Measurements from ENCODE around the gene NR1H4. TPM values are rescaled to one million over a fixed set of nuclear protein-coding genes. Genes with fewer than 3 reads are reported as not detected.

The NR1H4 gene
- total RNA-seq, 1 donor from 2014 or later: not detected

DNA sequence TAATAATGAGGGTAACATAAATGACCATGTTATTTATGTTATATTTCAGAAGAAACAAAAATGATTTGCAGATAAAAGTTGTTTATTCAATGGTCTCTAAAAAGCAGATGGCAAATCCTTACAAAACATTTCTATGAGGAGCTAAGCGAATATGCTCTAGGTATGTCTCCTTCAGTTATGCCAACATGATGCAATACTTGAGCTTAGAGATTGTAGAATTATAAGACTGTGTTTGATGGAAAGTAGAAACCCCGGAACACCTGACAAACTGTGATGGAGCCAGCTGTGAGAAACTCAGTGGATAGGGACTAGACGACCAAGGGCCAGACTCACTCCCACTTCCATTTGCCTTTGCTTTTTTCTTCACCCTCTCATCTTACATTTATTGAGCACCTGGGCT, 17.8 kb upstream of the NR1H4 start:
- Histone ChIP-seq H3K27ac (ENCODE audit: low read depth, low read length) (no peak overlapping the region), H3K27me3 (ENCODE audit: insufficient read depth, low read length) (no peaks in the 10 kb centered on the region), H3K36me3 (ENCODE audit: insufficient read depth, low read length) (no peaks in the 10 kb centered on the region), H3K4me1 (ENCODE audit: insufficient read depth, low read length) (no peaks in the 10 kb centered on the region), H3K9me3 (ENCODE audit: insufficient read depth, low read depth, low read length) (no peaks in the 10 kb centered on the region), H3K79me2 (ENCODE audit: insufficient read depth, low read length) (no peaks in the 10 kb centered on the region), H3K4me3 (ENCODE audit: insufficient read depth, low read depth, low read length) (no peak overlapping the region), H3K9ac (ENCODE audit: low read length) (no peak overlapping the region), H3K4me2 (ENCODE audit: low read length) (no peak overlapping the region), H2AFZ (ENCODE audit: low read depth, low read length) (no peak overlapping the region), H4K20me1 (ENCODE audit: insufficient read depth, low read length) (no peaks in the 10 kb centered on the region)
- TF ChIP-seq EZH2 (IDR thresholded peaks at IDR 0.05; ENCODE audit: insufficient read depth, low read length) (no peak), CTCF (IDR thresholded peaks at IDR 0.05; ENCODE audit: insufficient read depth, low read depth, low read length) (no peak)
- Mint-ChIP-seq H3K9me3 (ENCODE audit: unreplicated experiment) (no peaks in the 10 kb centered on the region), H3K36me3 (ENCODE audit: low read depth, unreplicated experiment) (no peaks in the 10 kb centered on the region), H3K4me3 (ENCODE audit: unreplicated experiment) (no peak overlapping the region), H3K4me1 (ENCODE audit: low read depth, unreplicated experiment) (no peaks in the 10 kb centered on the region), H3K27me3 (ENCODE audit: low read depth, unreplicated experiment) (no peaks in the 10 kb centered on the region), H3K27ac (ENCODE audit: unreplicated experiment) (no peak overlapping the region)
- DNase-seq (ENCODE audit: low read depth) (no peak), FAIRE-seq (no peak)

- TF ChIP-seq EZH2 (IDR thresholded peaks at IDR 0.05; ENCODE audit: insufficient read depth, low read length) (no peak), CTCF (IDR thresholded peaks at IDR 0.05; ENCODE audit: insufficient read depth, low read depth, low read length) (no peak)
- Mint-ChIP-seq H3K27ac (ENCODE audit: unreplicated experiment) (no peak overlapping the region), H3K36me3 (ENCODE audit: low read depth, unreplicated experiment) (no peaks in the 10 kb centered on the region), H3K27me3 (ENCODE audit: low read depth, unreplicated experiment) (no peaks in the 10 kb centered on the region), H3K4me1 (ENCODE audit: low read depth, unreplicated experiment) (no peaks in the 10 kb centered on the region), H3K4me3 (ENCODE audit: unreplicated experiment) (no peak overlapping the region), H3K9me3 (ENCODE audit: unreplicated experiment) (no peaks in the 10 kb centered on the region)
- DNase-seq (ENCODE audit: low read depth) (no peak), FAIRE-seq (no peak)
- Histone ChIP-seq H3K4me3 (ENCODE audit: insufficient read depth, low read depth, low read length) (no peak overlapping the region), H3K27me3 (ENCODE audit: insufficient read depth, low read length) (no peaks in the 10 kb centered on the region), H3K4me2 (ENCODE audit: low read length) (no peak overlapping the region), H3K4me1 (ENCODE audit: insufficient read depth, low read length) (no peaks in the 10 kb centered on the region), H4K20me1 (ENCODE audit: insufficient read depth, low read length) (no peaks in the 10 kb centered on the region), H3K9ac (ENCODE audit: low read length) (no peak overlapping the region), H3K79me2 (ENCODE audit: insufficient read depth, low read length) (no peaks in the 10 kb centered on the region), H3K9me3 (ENCODE audit: insufficient read depth, low read depth, low read length) (no peaks in the 10 kb centered on the region), H2AFZ (ENCODE audit: low read depth, low read length) (no peak overlapping the region), H3K27ac (ENCODE audit: low read depth, low read length) (no peak overlapping the region), H3K36me3 (ENCODE audit: insufficient read depth, low read length) (no peaks in the 10 kb centered on the region)
Observed at GRCh38 chr12:100458191-100458590, 15.5 kb upstream of the NR1H4 start.

DNA sequence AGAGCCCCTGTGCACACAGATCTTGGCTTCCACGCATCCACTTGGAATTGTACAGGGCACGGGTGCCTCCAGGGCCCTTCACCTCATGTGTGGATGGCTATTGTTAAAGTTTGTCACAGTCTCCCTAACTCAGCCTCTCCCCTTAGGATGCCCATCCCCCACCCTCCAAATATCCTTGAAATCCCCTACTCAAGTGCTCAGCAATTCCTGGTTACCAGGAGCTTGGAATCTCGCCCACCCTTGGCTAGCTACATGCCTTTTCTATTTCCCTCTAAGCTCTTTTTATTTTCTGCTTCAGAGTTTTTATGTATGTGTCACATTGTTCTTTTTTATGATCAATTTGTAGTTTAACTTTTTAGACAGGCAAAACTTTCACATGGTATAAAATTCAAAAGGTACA, 13.0 kb upstream of the NR1H4 start:
- no peak overlapping the region for H3K4me2 ChIP-seq (ENCODE audit: low read length)
- no peaks in the 10 kb centered on the region for H3K79me2 ChIP-seq (ENCODE audit: insufficient read depth, low read length)
- H2AFZ ChIP-seq (ENCODE audit: low read depth, low read length): no peak overlapping the region
- no peaks in the 10 kb centered on the region for H3K4me1 Mint-ChIP-seq (ENCODE audit: low read depth, unreplicated experiment)
- FAIRE-seq (no peak), DNase-seq (ENCODE audit: low read depth) (no peak)
- H3K9me3 ChIP-seq (ENCODE audit: insufficient read depth, low read depth, low read length): no peaks in the 10 kb centered on the region
- no peak overlapping the region for H3K27ac ChIP-seq (ENCODE audit: low read depth, low read length)
- TF ChIP-seq EZH2 (IDR thresholded peaks at IDR 0.05; ENCODE audit: insufficient read depth, low read length) (no peak), CTCF (IDR thresholded peaks at IDR 0.05; ENCODE audit: insufficient read depth, low read depth, low read length) (no peak)
- H4K20me1 ChIP-seq (ENCODE audit: insufficient read depth, low read length): no peaks in the 10 kb centered on the region
- no peak overlapping the region for H3K4me3 Mint-ChIP-seq (ENCODE audit: unreplicated experiment)
- H3K4me3 ChIP-seq (ENCODE audit: insufficient read depth, low read depth, low read length): no peak overlapping the region
- no peaks in the 10 kb centered on the region for H3K27me3 Mint-ChIP-seq (ENCODE audit: low read depth, unreplicated experiment)
- no peak overlapping the region for H3K27ac Mint-ChIP-seq (ENCODE audit: unreplicated experiment)
- no peaks in the 10 kb centered on the region for H3K36me3 Mint-ChIP-seq (ENCODE audit: low read depth, unreplicated experiment)
- H3K4me1 ChIP-seq (ENCODE audit: insufficient read depth, low read length): no peaks in the 10 kb centered on the region
- H3K27me3 ChIP-seq (ENCODE audit: insufficient read depth, low read length): no peaks in the 10 kb centered on the region
- H3K9ac ChIP-seq (ENCODE audit: low read length): no peak overlapping the region
- no peaks in the 10 kb centered on the region for H3K9me3 Mint-ChIP-seq (ENCODE audit: unreplicated experiment)
- no peaks in the 10 kb centered on the region for H3K36me3 ChIP-seq (ENCODE audit: insufficient read depth, low read length)

Data from astrocyte (in vitro differentiated cells and primary cell).